ENCODE data around the gene MKLN1. TPM values are rescaled to one million over a fixed set of nuclear protein-coding genes. Genes with fewer than 3 reads are reported as not detected.

MKLN1 gene
- total and polyA plus RNA-seq, 2 of the 13 experiments (the other 11 are each of a cell fraction or from before 2014, with no cell fraction given): 33.6 to 43.5 TPM

DNA sequence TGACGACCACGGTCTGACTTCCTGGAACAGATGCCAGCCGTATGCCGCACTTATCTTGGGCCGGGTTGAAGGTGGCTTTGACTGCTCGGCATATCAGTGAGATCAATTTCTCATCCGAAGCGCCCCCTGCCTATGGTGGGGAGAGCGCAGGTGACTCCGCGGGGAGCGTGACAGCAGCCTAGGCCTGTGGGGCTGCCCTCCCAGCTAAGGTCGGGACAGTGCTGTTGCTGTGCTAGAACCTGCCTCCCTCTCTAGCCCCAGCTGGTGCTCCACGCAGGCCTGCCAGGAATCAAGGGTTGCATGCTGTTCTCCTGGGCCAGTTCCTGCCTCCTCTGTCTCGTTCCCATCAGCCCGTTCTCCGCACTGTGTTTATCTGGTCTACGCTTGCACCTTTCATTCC, 178.9 kb downstream of the MKLN1 start:
- in situ Hi-C loops (cut with HindIII; ENCODE audit: extremely low pct_ligation_motif_present, low pct_unique_long_range_greater_than_20kb) (loop anchor here (10.0 kb wide), 1 partner anchor 148 kb away; no protein-coding TSS in a partner anchor), intact Hi-C loops (cut with micrococcal nuclease; ENCODE audit: unreplicated experiment) (no loop called here)
- Histone ChIP-seq H3K36me3 (replicated peaks in 1 of 2; ENCODE audit: control insufficient read depth in 1 of 2, insufficient read depth in 2 of 2, low read length in 2 of 2) (no peaks in the 10 kb centered on the region), H3K27ac (ENCODE audit: extremely low read length, insufficient read depth, low read length) (no peak overlapping the region), H3K4me3 (replicated peaks in 1 of 3; ENCODE audit: insufficient read depth in 1 of 3, low read depth in 2 of 3, low read length in 3 of 3) (no peak overlapping the region), H3K9me3 (ENCODE audit: low read length) (no peaks in the 10 kb centered on the region), H3K4me2 (ENCODE audit: low read depth, low read length) (no peak overlapping the region), H3K4me1 (ENCODE audit: insufficient read depth, low read length) (peaks cover 34% of the 10 kb centered on the region), H3K27me3 (ENCODE audit: control insufficient read depth in 1 of 2, insufficient read depth in 2 of 2, low read length in 2 of 2) (no peaks in the 10 kb centered on the region; a peak in 1 of 5 replicates), H3K79me2 (ENCODE audit: insufficient read depth, low read length) (no peaks in the 10 kb centered on the region), H2AFZ (ENCODE audit: low read length) (no peak overlapping the region), H3K9ac (ENCODE audit: insufficient read depth, low read depth, low read length) (no peak overlapping the region), H4K20me1 (ENCODE audit: insufficient read depth, low read length) (no peaks in the 10 kb centered on the region)
- ChIA-PET CTCF (ENCODE audit: low intra/inter-chr PET ratio, low total read pairs) (no interaction called here), POLR2A (no interaction called here)
- ATAC-seq: no peak
- DNase-seq (ENCODE audit: low spot score): no peak
- TF ChIP-seq, protein P1, sequence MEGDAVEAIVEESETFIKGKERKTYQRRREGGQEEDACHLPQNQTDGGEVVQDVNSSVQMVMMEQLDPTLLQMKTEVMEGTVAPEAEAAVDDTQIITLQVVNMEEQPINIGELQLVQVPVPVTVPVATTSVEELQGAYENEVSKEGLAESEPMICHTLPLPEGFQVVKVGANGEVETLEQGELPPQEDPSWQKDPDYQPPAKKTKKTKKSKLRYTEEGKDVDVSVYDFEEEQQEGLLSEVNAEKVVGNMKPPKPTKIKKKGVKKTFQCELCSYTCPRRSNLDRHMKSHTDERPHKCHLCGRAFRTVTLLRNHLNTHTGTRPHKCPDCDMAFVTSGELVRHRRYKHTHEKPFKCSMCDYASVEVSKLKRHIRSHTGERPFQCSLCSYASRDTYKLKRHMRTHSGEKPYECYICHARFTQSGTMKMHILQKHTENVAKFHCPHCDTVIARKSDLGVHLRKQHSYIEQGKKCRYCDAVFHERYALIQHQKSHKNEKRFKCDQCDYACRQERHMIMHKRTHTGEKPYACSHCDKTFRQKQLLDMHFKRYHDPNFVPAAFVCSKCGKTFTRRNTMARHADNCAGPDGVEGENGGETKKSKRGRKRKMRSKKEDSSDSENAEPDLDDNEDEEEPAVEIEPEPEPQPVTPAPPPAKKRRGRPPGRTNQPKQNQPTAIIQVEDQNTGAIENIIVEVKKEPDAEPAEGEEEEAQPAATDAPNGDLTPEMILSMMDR (CRISPR knock-in tag; IDR thresholded peaks at IDR 0.05): peak; percentile 19; the same call in 1 of the 2 replicates
- TF ChIP-seq AGO2 (optimal IDR thresholded peaks at IDR 0.05; ENCODE audit: low read depth, low read length): peak; percentile 18
- TF ChIP-seq, protein P2, sequence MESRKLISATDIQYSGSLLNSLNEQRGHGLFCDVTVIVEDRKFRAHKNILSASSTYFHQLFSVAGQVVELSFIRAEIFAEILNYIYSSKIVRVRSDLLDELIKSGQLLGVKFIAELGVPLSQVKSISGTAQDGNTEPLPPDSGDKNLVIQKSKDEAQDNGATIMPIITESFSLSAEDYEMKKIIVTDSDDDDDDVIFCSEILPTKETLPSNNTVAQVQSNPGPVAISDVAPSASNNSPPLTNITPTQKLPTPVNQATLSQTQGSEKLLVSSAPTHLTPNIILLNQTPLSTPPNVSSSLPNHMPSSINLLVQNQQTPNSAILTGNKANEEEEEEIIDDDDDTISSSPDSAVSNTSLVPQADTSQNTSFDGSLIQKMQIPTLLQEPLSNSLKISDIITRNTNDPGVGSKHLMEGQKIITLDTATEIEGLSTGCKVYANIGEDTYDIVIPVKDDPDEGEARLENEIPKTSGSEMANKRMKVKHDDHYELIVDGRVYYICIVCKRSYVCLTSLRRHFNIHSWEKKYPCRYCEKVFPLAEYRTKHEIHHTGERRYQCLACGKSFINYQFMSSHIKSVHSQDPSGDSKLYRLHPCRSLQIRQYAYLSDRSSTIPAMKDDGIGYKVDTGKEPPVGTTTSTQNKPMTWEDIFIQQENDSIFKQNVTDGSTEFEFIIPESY (CRISPR knock-in tag; IDR thresholded peaks at IDR 0.05): peak; percentile 87
- no peak for TF ChIP-seq ZNF713 (CRISPR knock-in tag; IDR thresholded peaks at IDR 0.05)
- no peak for FAIRE-seq
- WGBS (ENCODE audit: low lambda C conversion rate): 77% methylated on average over 11 of the region's 18 CpGs
- BruUV-seq (replicated peaks): no TSS peak

All from HepG2 (cell line).